SK-N-SH treated with all-trans-retinoic acid at 6 μM for 48 hours (cell line): Measurements from ENCODE around the gene GAP43.

Experiments used
- CREB5 ChIP-seq: fragments of 250-450 bp; sonication (Bioruptor Pico); IDR thresholded peaks from 2 replicates; pipeline ENCODE4 v1.5.1; 2020; ENCODE audit warnings: low read depth, mild to moderate bottlenecking, moderate library complexity
- ESRRG ChIP-seq: fragments of 250-450 bp; sonication (Bioruptor Pico); IDR thresholded peaks from 2 replicates; pipeline ENCODE4 v1.6.1; 2021; ENCODE audit warnings: mild to moderate bottlenecking
- PATZ1 ChIP-seq: fragments of 250-450 bp; sonication (Bioruptor Pico); IDR thresholded peaks from 2 replicates; pipeline ENCODE4 v1.8.0; 2020; ENCODE audit warnings: mild to moderate bottlenecking, moderate library complexity, borderline replicate concordance

- TF ChIP-seq PATZ1 (CRISPR knock-in tag): no peak
- TF ChIP-seq CREB5: no peak
- no peak for TF ChIP-seq ESRRG (CRISPR knock-in tag)
These were observed 102.5 kb downstream of the GAP43 start for GRCh38 chr3:115725800-115726199.
